ENCODE data around the gene HSDL1. TPM values are rescaled to one million over a fixed set of nuclear protein-coding genes. Genes with fewer than 3 reads are reported as not detected.

The HSDL1 gene
- polyA plus RNA-seq (2012; ENCODE audit: missing spikeins) = 7.3 TPM

- FAIRE-seq (peak; percentile 95), DNase-seq (ENCODE audit: insufficient read length) (peak; percentile 93)
- TF ChIP-seq POLR2A (IDR thresholded peaks at IDR 0.05; ENCODE audit: low read depth, low read length) = peak; percentile 59; the same call in 1 of the 2 replicates
- no peak for TF ChIP-seq POLR2AphosphoS5 (IDR thresholded peaks at IDR 0.05; ENCODE audit: low read depth, low read length)
Observed at GRCh38 chr16:84144859-84145639, at the start of gene HSDL1, which contains the start of gene DNAAF1. Gene HSDL1 (minus strand): TSS chr16:84145177. CDS start chr16:84131321, 13,856 bp downstream. Gene DNAAF1 (plus strand): TSS chr16:84145308. CDS start chr16:84145441, 133 bp downstream.

- TF ChIP-seq POLR2AphosphoS5 (IDR thresholded peaks at IDR 0.05; ENCODE audit: low read depth, low read length) = no peak
- TF ChIP-seq TAF1 (IDR thresholded peaks at IDR 0.05; ENCODE audit: borderline replicate concordance, low read depth, low read length) = no peak
- TF ChIP-seq POLR2A (IDR thresholded peaks at IDR 0.05; ENCODE audit: low read depth, low read length) = no peak
- no peak for DNase-seq (ENCODE audit: insufficient read length)
- no peak for FAIRE-seq
Observed at GRCh38 chr16:84194018-84194417, 49.0 kb upstream of the HSDL1 start.

GRCh38 chr16:84193480-84193879 lies 48.5 kb upstream of the HSDL1 start:
- FAIRE-seq (no peak), DNase-seq (ENCODE audit: insufficient read length) (no peak)
- TF ChIP-seq TAF1 (IDR thresholded peaks at IDR 0.05; ENCODE audit: borderline replicate concordance, low read depth, low read length) (no peak), POLR2AphosphoS5 (IDR thresholded peaks at IDR 0.05; ENCODE audit: low read depth, low read length) (no peak), POLR2A (IDR thresholded peaks at IDR 0.05; ENCODE audit: low read depth, low read length) (no peak)

GRCh38 chr16:84191466-84191865 lies 46.5 kb upstream of the HSDL1 start:
- FAIRE-seq (no peak), DNase-seq (ENCODE audit: insufficient read length) (no peak)
- TF ChIP-seq POLR2AphosphoS5 (IDR thresholded peaks at IDR 0.05; ENCODE audit: low read depth, low read length) (no peak), TAF1 (IDR thresholded peaks at IDR 0.05; ENCODE audit: borderline replicate concordance, low read depth, low read length) (no peak), POLR2A (IDR thresholded peaks at IDR 0.05; ENCODE audit: low read depth, low read length) (no peak)

- TF ChIP-seq POLR2A (IDR thresholded peaks at IDR 0.05; ENCODE audit: low read depth, low read length) (no peak), TAF1 (IDR thresholded peaks at IDR 0.05; ENCODE audit: borderline replicate concordance, low read depth, low read length) (no peak), POLR2AphosphoS5 (IDR thresholded peaks at IDR 0.05; ENCODE audit: low read depth, low read length) (no peak)
- DNase-seq (ENCODE audit: insufficient read length) = no peak
- FAIRE-seq = no peak
Observed at GRCh38 chr16:84190731-84191388, 45.9 kb upstream of the HSDL1 start, which contains the start of gene ADAD2. Gene ADAD2 (plus strand): TSS chr16:84191157. CDS start chr16:84191231, 74 bp downstream.

GRCh38 chr16:84186685-84187437 lies 41.9 kb upstream of the HSDL1 start, which contains the start of gene TAF1C:
Gene TAF1C (minus strand): TSS chr16:84187057. CDS start chr16:84184988, 2,069 bp downstream.
- no peak; the same call in 1 of the 2 replicates for TF ChIP-seq TAF1 (IDR thresholded peaks at IDR 0.05; ENCODE audit: borderline replicate concordance, low read depth, low read length)
- peak; percentile 83 for TF ChIP-seq POLR2A (IDR thresholded peaks at IDR 0.05; ENCODE audit: low read depth, low read length)
- peak; percentile 72 for TF ChIP-seq POLR2AphosphoS5 (IDR thresholded peaks at IDR 0.05; ENCODE audit: low read depth, low read length)
- DNase-seq (ENCODE audit: insufficient read length) (peak; percentile 99), FAIRE-seq (peak; percentile 90)

- TF ChIP-seq TAF1 (IDR thresholded peaks at IDR 0.05; ENCODE audit: borderline replicate concordance, low read depth, low read length) (no peak), POLR2A (IDR thresholded peaks at IDR 0.05; ENCODE audit: low read depth, low read length) (no peak), POLR2AphosphoS5 (IDR thresholded peaks at IDR 0.05; ENCODE audit: low read depth, low read length) (no peak)
- no peak for FAIRE-seq
- DNase-seq (ENCODE audit: insufficient read length) = no peak
Observed at GRCh38 chr16:84184775-84185174, 39.8 kb upstream of the HSDL1 start.

- TF ChIP-seq POLR2A (IDR thresholded peaks at IDR 0.05; ENCODE audit: low read depth, low read length) (no peak), TAF1 (IDR thresholded peaks at IDR 0.05; ENCODE audit: borderline replicate concordance, low read depth, low read length) (no peak), POLR2AphosphoS5 (IDR thresholded peaks at IDR 0.05; ENCODE audit: low read depth, low read length) (no peak)
- DNase-seq (ENCODE audit: insufficient read length) = no peak
- FAIRE-seq = no peak
Observed at GRCh38 chr16:84183911-84184591, 39.1 kb upstream of the HSDL1 start.

GRCh38 chr16:84183572-84183875 lies 38.5 kb upstream of the HSDL1 start:
- no peak for TF ChIP-seq POLR2A (IDR thresholded peaks at IDR 0.05; ENCODE audit: low read depth, low read length)
- TF ChIP-seq POLR2AphosphoS5 (IDR thresholded peaks at IDR 0.05; ENCODE audit: low read depth, low read length) = no peak
- TF ChIP-seq TAF1 (IDR thresholded peaks at IDR 0.05; ENCODE audit: borderline replicate concordance, low read depth, low read length) = no peak
- FAIRE-seq (no peak), DNase-seq (ENCODE audit: insufficient read length) (no peak)

- TF ChIP-seq POLR2AphosphoS5 (IDR thresholded peaks at IDR 0.05; ENCODE audit: low read depth, low read length) (no peak), TAF1 (IDR thresholded peaks at IDR 0.05; ENCODE audit: borderline replicate concordance, low read depth, low read length) (no peak), POLR2A (IDR thresholded peaks at IDR 0.05; ENCODE audit: low read depth, low read length) (no peak)
- FAIRE-seq = no peak
- DNase-seq (ENCODE audit: insufficient read length) = no peak
Observed at GRCh38 chr16:84182680-84183571, 37.9 kb upstream of the HSDL1 start.
